Neural progenitor cell (in vitro differentiated cells): ENCODE results near the gene TMEFF2.

Source experiments
- CTCF ChIP-seq: fragments of 200-600 bp; sonication (generic); IDR thresholded peaks from 2 replicates; pipeline ENCODE4 v1.5.1; 2017; ENCODE audit warnings: antibody characterized with exemption, mild to moderate bottlenecking
- EZH2 ChIP-seq: fragments of 200-600 bp; sonication (generic); IDR thresholded peaks from 2 replicates; pipeline ENCODE4 v1.6.1; 2017; ENCODE audit warnings: antibody characterized with exemption, mild to moderate bottlenecking, moderate library complexity
- EZH2phosphoT487 ChIP-seq: fragments of 200-600 bp; sonication (generic); IDR thresholded peaks from 2 replicates; pipeline ENCODE4 v1.6.1; 2017; ENCODE audit warnings: antibody characterized with exemption

DNA sequence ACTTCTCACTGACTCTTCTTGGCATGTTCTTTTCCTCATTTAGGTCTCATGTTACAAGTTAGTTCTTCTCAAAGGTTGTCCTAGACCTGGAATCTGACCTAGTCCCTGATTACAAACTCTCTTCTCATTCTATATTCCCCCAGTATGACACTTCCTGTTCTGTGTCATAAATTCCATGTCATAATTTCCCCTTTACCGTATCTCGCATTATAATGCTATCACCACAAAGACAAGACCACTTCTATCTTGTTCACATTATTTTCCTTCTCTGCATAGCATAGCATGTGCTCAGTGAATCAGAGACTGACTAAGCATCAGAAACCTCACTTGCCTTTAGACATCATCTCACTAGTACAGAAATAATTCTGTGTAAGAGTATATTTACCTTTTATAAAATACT, 284.2 kb downstream of the TMEFF2 start:
- TF ChIP-seq CTCF (no peak), EZH2phosphoT487 (no peak), EZH2 (no peak)
